GF-D8 (cell line): Measurements from ENCODE around the gene PPP4R3B.
"Not testable (repeated sequence)": the region's sequence is repeated elsewhere in the genome, so short reads cannot be mapped to it uniquely, and the experiment has no call there.

Source experiments
- DNase-seq: peaks from one replicate; lab custom pipeline; 2025; lab: John Stamatoyannopoulos, UW

The PPP4R3B gene

DNA sequence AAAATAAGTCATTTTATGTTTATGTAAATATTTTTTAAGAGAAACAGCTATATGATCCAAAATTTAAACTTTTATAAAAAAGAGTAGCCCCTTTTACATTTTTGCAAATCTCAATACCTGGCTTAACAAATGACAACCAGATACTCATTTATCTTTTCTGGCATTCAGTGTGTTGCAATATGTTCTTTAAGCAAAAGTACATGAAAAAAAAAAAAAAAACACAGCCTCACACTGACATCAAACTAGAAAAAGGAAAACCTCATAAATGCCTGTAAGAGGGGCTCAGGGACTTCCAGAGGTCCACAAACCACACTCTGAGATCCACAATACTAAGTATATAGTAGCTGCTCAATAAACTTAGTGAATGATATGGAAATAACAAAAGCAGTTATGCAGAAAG lies 21.9 kb downstream of the PPP4R3B start:
- DNase-seq: no peak

DNA sequence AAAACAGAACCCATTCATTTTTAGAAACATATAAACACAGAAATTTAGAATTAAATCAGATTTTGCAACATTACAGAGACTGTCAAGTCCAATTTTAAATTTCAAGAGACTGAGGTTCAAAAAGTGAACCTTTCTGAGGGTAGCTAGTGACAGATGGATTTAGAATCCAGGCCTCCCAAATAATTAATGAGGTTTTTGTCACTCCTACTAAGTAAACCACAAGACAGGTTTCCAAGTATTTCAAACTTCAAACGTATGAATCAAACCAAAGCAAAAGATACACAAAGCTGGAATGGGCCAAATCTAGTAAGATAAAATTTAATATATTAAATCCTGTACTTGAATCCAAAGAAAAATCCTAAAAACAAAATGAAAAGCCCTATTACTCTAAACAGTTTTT lies 25.3 kb downstream of the PPP4R3B start:
- DNase-seq: no peak

DNA sequence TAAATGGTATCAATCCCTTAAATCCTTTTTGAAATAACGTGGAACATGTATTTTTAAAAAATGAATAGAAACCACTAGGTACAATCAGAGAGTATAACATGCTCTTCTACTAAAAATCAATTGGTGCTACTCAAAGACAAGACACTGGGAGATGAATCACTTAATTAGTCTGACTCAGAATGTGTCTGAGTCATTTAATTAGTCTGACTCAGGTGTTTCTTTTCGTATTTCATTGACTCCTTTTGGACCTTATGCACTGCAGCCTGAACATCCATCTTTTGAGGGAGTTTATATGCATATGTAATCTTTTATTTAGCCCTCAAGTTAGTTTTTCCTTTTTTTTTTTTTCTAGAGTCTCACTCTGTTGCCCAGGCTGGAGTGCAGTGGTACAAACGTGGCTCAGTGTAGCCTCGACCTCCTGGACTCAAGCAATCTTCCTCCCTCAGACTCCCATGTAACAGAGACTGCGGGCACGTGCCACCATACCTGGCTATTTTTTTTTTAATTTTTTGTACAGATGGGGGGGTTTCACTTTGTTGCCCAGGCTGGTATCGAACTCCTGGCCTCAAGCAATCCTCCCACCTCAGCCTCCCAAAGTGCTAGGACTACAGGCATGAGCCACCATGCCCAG lies 26.5 kb downstream of the PPP4R3B start:
- DNase-seq: no peak

DNA sequence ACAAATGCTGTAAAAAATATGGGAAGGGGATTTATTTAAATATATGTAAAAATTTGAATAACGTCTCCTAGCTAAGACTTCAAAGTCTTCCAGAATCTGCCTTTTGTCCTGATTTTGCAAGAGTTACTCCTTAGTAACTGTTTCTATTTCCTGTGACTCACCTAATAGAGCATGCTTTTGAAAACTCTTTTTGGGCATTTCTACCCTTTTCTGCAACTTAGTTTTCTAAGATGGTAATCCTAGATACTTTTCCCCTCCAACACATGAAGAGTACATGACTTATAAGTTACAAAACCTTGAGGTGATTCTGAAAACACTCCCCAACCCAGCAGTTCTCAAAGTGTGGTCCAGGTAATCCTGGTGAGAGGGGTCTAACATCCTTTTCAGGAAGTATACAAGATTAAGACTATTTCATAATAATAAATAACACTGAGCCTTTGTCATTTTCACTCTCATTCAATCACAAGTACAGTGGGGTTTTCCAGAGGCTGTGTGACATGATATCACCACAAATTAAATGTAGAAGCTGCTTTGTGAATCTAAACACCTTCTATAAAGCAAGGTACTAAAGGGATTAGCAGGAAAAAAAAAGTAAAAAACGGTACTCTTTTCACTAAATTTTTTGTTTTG lies 31.9 kb downstream of the PPP4R3B start:
- no peak for DNase-seq

DNA sequence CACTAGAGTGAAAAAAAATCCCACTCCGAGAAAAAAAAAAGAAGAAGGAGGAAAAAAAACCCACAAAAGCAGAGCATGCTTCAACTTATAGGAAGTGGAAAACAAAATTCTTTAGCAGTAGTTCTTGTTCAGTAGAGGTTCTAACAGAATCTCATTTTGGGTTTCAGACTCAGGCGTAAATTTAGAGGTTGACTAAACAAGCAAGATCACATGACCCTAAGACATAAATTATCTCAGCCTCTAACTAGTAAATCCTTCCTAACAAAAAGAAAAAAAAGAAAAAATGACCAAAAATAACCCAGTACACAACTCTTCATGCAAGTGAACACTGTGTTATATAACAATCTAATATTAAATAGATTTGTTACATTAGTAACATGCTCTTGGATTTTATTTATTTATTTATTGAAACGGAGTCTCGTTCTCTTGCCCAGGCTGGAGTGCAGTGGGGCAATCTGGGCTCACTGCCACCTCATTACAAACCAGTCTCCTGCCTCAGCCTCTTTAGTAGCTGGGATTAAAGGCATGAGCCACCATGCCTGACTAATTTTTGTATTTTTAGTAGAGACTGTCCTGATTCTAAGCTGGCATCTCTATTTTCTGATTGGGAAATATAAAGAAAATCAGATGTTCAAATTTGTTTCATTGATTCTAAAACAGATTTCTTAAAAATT lies 35.4 kb downstream of the PPP4R3B start:
- no peak for DNase-seq

DNA sequence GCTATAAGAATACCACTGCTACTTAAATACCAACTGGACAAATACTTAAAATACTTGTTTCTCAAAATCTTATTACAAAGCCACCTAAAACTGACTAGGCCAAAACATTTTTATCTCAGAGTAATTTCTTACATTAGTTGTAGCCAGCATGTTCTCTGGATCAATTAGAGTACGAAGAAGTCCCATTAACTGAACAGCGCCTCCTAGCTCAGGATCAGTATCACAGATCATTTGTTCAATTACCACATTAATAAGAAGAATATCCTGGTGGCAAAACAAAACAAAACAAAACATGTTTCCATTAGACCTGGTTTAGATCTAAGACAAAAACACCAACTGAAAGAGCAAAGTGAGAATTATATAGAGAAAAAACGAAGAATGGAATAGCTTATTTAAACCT lies 36.0 kb downstream of the PPP4R3B start:
- no peak for DNase-seq

DNA sequence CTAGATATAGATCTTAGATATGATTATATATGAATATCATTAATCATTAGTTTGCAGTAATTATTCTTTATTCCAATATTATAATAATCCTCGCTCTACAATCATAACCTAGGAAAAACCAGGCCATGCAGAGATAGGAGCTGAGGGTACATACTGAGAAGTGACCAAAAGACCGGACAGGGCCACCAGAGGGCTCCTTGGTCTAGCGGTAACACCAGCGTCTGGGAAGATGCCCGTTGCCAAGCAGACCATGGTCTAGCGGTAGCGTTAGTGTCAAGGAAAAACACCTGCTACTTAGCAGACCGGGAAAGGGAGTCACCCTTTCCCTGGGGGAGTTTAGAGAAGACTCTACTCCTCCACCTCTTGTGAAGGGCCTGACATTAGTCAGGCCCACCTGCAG lies 48.4 kb downstream of the PPP4R3B start:
- not testable (repeated sequence) for DNase-seq

DNA sequence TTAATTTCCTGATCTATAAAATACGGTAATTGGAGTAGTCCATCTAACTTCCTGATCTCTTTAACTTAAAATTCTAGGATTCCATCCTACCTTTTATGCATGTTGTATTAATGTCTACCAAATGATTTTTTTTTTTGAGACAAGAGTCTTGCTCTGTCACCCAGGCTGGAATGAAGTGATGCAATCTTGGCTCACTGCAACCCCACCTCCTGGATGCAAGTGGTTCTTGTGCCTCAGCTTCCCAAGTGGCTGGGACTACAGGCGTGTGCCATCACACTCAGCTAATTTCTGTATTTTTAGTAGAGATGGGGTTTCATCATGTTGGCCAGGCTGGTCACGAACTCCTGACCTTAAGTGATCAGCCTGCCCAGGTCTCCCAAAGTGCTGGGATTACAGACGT lies 50.1 kb downstream of the PPP4R3B start:
- no peak for DNase-seq

DNA sequence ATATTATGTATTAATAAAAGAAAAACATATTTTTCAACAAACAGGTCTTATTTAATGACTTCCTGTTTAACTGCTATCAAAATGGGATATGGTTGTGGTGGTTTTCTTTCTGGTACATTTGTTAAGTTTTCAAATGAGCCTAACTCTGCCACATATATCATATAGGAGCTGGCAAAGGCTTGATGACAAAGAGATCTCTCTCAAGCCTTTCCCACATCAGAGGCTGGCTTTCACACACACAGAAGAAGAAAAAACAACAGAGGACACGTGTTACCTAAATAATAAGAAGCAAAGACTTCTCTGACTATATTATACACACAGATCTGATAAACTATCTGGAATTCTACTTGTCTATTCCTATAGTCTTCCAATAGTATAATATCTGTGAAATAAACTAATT lies 51.8 kb downstream of the PPP4R3B start:
- no peak for DNase-seq

DNA sequence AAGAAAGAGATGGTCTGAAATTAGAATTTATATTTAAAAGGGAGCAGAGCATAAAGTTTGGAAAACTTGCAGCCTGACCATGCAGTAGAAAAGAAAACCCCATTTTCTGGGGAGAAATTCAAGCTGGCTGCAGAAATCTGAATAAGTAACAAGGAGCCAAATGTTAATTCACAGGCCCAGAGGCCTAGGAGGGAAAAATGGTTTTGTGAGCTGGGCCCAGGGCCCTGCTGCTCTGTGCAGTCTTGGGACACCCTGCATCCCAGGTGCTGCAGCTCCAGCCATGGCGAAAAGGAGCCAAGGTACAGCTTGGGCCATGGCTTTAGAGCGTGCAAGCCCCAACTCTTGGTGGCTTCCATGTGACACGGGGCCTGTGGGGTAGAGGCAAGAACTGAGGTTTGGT lies 56.6 kb downstream of the PPP4R3B start:
- no peak for DNase-seq

DNA sequence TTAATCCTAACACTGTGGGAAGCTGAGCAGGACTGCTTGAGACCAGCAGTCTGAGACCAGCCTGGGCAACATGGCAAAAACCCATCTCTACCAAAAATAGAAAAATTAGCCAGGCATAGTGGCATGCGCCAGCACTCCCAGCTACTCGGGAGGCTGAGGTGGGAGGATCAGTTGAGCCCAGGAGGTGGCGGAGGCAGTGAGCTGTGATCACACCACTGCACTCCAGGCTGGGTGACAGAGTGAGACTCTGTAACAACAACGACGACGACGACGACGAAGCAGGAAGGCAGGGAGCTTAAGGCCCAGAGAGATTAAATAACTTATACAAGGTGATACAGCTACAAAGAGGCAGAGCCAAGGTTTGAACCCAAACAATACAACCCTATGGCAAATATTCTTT lies 60.6 kb downstream of the PPP4R3B start:
- DNase-seq: no peak

DNA sequence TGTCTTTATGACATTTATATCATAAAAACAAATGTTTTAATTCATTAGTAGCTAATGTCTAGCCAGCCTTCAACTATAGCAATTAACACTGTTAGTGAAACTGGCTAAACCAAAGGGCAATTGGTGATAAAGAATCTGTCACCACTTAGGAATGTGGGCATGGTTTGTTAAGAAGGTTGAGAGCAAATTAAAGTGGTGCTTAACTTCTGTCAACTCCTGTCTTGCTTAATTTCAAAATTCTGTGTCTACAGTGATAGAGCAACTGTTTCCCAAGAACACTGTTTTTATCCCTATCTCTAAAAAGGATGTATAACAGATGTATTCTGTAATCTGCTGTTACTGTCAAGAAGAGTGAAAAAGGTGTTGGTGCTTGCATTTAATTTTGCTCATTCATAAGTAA lies 61.4 kb downstream of the PPP4R3B start:
- no peak for DNase-seq

DNA sequence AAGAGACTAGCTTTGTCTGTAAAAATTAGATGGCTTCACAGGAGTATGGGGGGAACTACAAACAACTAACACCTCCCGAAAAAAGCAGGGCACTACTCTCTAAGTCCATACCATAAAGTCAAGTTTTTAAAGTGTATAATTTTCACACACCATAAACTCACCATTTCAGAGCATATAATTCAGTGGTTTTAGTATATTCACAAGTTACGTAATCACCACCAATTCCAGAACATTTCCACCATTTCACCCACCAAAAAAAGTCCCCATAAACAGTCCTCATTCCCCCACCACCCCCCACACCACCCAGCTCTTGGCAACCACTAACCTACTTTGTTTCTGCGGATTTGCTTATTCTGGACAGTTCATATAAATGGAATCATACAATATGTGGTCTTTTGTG lies 64.1 kb downstream of the PPP4R3B start:
- DNase-seq: no peak

DNA sequence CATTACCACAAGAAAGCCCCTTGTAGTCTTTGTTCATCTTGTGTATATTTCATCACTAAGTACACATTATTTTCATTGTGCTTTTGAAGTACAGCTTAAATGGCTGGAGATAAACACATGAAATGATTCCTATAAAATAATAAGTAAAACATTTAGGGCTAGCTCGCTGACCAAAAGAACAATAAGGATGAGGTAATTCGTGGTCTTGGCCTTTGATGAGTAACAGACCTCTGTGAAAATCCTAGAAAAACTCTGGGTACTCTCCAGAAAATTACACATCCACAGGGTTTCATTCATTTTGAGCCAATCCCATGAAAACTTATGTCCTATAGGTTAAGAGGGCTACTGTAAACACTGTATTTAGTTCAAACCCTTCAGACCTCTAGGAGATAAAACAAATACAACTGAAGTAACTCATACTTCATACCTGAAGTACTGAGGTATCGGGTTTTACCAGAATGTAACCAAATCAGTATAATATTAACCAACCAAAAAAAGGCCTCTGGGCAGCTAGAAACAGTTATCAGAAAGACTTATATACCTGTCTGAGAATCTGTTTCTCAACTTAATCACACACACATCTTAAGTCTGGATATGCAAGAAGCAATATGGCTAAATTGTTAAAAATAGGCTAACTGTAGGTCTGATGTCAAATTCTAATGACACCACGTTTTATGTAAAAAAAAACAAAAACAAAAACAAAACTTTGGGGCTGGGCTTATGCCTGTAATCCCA lies 66.9 kb downstream of the PPP4R3B start:
- no peak for DNase-seq

DNA sequence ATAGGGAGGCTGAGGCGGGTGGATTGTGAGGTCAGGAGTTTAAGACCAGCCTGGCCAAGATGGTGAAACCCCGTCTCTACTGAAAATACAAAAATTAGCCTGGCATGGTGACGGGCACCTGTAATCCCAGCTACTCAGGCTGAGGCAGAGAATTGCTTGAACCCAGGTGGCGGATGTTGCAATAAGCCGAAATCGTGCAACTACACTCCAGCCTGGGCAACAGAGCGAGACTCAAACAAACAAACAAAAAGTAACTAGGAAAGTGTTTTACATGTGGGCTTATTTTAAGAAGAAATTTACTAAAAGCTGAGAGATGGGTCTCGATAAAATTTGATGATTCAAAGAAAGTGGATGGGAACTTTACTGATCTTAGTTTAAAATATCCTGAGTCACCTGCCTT lies 69.7 kb downstream of the PPP4R3B start:
- DNase-seq: not testable (repeated sequence)

DNA sequence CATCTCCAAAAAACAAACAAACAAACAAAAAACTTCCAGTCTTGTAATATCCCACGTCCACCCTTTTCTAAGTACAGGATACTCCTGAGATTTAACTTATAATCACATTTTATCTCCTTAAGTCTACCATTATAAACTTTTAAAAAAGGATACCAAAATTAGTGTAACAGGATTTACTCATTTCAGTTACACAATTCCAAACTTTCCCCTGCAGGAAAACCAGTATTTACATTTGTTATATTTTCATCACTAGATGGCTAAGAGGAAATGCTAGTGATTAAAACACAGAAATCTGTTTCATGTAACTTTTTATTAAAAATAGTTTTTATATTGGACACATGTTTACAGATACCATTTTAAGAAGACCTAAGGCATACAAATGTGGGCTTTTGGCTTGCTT lies 70.4 kb downstream of the PPP4R3B start:
- no peak for DNase-seq

DNA sequence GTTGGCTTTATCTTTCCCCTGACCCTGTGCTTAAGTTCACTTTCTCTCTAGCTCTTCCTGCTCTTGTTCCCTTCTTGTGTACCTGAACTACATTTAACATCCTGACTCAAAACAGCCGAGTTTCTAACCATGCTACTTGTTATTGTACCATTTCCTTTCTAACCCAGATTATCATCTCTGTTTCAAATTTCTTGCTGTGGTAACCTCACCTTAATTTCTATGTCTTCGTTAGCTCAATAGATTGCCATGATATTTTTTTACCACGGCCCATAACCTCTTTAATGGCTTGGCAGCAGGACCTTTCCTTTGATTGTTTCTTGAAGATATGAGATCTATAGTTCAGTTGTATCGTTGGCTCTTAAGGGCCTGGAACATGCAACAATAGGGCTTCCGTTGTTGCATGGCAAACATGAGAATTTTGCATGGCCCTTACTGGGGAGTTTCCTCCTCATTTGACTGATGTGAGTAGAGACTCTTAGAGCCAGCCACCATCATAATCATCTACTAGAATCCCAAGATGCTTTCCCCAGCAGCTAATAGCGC lies 86.8 kb downstream of the PPP4R3B start:
- DNase-seq: no peak

DNA sequence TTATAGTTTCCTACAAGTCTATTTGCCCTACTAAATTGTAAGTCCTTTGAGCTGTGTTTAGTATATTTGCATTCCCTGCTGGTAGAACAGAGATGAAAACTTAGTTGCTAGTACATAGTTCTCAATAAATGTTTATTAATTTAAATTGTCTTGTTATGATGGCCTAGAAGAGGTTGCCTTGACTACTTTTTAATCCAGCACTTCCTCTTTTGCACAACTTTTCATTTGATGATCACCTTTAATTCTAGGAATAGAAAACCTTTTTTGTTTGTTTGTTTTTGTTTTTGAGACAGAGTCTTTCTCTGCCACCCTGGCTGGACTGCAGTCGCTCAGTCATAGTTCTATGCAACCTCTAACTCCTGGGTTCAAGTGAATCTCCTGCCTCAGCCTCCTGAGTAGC lies 91.2 kb downstream of the PPP4R3B start:
- DNase-seq: no peak

DNA sequence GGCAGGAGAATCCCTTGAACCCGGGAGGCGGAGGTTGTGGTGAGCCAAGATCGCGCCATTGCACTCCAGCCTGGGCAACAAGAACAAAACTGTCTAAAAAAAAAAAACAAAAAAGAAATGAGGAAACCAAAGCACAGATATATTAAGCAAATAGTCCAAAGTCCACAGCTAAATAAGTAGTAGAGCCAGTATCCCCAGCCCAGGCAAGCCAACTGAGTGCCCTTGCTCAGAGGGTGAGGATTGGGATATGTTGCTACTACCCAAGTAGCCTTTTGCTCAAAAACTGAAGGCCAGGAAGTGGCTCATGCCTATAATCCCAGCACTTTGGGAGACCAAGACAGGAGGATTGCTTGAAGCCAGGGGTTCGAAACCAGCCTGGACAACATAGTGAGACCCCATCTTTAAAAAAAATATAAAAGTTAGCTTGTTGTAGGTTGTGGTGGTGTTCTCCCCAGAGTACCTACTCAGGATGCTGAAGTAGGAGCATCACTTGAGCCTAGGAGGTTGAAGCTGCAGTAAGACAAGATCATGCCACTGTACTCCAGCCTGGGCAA lies 92.5 kb downstream of the PPP4R3B start:
- no peak for DNase-seq

DNA sequence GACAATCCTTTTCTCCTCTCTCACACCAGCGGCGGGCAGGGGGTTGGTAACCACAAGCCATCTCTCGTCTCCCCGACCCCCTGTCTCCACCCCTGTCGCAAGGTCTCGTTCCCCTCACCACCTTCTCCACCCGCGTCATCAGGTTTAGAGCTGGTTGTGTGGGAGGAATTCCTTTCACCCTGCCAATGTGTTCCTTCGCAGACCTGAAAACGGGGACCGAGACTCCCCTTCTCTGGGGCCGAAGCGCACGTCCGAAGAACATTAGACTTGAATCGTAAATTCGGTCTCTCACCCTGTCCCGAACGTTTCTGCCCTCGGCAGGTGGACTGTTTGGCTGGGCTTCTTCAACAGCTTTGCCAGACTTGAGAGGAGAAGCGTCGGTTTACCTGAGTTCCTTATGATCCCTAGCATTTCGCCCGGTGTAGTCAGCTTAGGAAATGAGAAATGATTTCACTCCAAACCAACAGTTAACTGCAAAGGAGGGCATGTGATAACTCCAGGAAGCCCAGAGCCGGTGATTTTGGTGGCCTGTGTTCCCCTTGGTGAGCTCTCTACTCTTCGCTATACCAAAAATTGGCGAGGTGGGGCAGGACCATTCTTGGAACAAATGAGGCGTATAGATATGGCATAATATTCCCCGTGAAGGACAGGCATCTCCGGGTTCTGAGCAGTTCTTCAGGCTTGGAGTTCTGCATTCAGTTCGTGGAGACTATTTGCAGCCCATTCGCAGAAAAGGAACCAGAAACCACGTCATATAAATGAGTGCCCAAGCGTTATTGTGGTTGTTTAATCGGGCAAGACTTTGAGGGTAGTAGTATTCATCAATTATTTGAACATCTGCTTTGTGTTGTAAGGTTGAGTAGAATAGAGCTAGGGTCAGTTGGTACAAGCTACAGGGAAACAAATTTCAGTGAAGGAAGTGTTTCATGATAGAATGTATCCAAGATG lies 97.2 kb downstream of the PPP4R3B start:
- DNase-seq: no peak

DNA sequence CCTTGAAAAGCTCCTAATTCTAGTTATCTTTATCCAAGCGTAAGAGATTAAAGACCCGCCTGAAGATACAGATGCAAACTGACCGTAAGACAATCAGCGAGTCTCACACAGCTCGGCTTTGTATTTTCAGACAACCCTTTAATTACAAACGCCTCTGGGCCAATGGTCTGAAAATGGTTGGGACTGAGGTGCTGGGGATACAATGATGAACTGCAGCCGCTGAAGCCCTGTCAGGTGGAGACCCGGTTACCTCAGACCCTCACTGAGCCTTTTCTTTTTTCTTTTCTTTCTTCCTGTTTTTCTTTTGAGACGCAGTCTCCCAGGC lies 98.6 kb downstream of the PPP4R3B start:
- DNase-seq: no peak
